ENCODE data around the gene CDC42EP3.
A peak's percentile ranks its signal among the peaks of the same experiment; 100 is the strongest.

Gene CDC42EP3

DNA sequence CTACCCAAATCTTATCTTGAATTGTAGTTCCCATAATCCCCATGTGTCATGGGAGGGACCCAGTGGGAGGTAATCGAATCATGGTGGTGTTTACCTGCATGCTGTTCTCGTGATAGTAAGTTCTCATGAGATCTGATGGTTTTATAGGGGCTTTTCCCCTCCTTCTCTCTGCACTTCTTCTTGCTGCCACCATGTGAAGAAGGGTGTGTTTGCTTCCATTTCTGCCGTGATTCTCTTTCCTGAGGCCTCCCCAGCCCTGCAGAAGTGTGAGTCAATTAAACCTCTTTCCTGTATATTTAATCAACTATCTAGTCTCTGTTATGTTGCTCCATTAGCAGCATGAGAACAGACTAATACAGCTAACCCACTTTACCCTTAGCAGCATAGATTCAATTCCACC, 37.6 kb downstream of the CDC42EP3 start:
- DNase-seq, result no peak

DNA sequence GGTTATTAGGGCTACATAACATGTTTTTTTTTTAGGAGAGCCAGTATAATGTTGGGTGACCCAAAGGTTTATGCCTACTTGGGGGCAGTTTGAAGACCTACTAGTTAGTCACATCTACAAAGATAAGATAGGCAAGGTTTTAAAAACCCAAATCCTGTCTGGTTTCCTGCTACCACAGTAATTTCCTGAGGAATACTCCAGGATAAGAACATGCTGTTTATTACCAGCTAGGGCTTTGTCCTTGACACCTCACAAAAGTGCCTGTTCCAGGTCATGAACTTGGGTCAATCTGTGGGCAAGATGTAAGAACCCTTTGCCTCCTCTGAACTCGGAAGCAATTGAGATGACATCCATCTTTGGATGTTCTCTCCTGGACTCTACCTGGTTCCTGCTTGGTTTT, 38.2 kb downstream of the CDC42EP3 start:
- no peak for DNase-seq

DNA sequence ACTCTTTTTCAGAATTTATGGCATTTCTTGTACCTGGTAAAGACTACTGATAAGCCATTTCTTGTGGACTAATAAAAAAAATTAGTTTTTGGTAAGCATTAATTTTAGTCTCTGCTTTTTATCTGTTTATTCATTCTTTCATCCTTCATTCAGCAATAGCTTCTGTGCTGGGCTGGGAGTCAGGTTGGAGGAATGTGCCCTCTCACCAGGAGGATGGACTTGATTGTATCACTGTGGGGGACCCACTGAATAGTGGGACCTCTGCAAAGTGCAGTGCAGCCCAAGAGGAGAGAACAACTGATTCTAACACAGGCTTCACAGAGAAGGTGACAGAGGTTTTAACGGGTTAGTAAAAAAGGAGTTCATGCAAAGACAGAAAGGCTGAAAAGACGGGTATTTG, 39.1 kb downstream of the CDC42EP3 start:
- DNase-seq, result no peak

DNA sequence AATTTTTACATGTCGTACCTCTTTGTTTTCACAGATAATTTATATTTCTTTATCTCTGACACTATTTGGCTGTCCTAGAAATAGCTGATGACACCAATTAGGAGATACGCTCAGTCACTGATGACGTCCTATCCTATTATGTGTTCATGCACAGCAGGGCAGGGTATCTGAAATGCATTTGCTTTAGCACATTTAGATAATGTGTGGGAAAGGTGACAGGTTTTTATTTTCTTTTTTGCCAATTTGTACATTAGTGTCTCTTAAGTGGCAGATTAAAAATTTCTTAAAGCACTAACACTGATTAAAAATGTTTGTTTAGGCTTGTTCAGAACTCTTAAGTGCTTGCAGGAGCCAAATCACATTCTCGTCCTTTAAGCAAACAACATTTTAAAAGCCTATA, 39.7 kb downstream of the CDC42EP3 start:
- no peak for DNase-seq

DNA sequence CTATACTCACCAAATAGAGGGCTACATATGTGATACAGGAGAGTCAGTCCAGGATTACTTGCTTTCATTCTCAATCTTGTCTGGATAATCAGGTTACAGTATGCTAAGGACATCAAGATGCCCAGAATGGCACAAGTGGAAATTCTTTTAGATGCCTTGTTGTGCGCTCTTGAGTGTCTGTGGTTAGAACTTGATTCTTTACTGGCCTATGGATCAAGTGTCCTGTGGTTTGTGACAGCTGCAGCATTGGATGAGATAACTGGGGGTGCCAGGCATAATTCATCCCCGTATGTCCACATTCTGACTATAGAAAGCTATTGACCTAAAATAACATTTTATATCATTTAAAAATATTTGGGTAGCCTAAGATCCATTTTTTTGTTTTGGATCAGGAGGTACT, 40.1 kb downstream of the CDC42EP3 start:
- no peak for DNase-seq

DNA sequence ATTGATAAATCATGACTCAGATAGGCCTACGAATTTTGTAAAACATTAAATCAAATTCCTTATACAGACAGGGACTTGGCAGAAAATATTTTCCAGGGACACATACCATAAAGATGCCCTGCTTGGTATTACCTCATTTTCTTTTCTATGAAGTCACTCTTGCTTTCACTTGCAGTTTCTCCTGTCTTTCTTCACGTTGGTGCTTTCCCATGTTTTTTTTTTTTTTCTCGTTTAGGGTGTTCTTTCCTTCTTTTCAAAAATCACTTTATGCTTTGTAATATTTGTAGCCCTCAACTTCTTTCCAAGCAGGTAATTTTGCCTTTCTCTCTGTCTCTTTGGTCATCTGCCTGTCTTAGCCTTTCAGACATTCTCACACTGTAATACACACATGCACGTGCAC, 40.7 kb downstream of the CDC42EP3 start:
- no peak for DNase-seq

DNA sequence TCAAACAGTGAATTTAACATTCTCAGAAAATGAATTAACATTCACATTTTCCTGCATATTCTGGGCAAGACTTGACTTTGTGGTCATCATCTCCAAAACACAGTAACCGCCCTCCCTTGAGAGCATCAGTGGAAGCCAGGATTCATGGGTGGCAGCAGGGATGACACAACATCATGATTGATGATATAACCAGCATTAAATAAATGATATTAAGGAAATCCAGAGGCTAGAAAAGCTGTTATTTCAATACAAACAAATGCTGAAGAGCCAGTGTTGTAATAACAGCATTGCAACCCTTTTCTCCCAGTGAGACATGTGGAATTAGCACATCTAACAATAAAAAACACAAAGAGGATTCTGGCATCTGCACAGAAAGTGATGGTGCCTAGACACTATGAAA, 41.1 kb downstream of the CDC42EP3 start:
- no peak for DNase-seq

DNA sequence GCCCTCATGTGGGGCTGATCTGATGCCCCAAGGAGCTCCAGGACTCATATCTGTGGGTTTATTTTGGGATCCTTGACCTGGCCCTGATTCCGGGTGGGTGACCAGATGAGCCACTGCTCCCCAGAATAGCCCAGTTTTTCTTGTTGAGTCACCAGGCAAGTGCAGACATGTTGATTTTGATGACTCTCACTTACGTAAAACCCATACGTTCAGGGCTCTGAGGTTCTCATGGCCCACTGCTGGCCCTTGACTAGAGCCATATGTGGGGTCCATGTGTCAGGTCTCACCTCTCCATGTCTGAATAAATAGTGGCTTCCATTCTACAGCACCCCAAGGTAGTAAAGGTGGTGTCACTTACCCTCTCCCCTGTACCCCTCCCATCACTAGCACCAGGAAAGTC, 41.9 kb downstream of the CDC42EP3 start:
- DNase-seq, result no peak

DNA sequence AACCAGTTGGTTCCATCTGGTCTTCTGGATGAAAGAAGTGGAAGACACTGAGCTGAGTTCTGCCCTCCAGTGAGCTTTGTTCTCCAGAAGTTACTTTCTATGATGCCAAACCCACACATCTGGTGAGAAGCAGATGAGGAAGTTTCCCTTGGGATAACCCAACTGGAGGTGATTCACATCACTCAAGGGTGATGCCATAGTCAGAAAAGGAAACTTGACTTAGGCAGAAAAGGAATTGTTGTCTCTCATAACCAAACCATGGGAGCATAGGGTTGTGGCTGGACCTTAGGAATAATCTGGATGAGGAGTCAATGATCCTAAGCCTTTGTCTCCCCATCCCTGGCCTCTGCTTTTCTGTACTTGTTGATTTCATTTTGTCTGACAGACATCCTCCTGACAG, 43.7 kb downstream of the CDC42EP3 start:
- DNase-seq, result no peak

DNA sequence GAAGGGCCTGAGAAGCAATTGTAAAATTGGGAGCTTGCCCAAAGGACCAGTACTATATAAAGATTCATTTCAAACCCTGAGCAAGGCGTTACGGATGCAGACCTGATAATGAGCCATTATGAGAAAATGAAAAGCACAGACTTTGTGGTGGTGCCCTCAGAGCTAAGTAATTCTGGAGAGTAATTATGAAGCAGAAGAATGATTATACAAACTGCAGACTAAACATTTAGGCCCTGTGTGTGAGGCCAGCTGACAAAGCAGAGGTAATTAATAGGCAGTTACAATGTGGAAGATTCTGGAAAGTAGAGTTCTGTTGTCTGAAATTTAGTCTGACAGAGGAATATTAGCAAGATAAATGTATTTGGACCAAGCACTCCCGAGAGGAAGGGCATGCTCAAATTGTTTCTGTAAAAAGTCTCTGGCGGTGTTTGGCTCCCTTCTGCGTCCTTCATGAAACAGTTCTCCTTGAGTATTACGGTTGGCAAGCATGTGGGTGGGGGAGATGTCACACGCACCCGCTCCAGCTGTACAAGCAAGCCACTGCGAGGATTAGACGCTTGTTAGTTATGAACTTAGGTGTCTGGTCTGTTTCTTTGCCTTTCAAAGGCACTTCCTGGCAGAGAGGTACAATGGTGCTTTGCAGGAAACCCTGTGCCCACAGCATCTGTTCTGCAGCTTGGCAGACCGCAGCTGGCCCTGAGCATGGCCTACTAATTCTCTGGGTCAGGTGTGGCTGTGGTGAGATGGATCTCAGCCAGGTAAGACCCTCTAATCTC, 45.5 kb downstream of the CDC42EP3 start:
- DNase-seq, result no peak

DNA sequence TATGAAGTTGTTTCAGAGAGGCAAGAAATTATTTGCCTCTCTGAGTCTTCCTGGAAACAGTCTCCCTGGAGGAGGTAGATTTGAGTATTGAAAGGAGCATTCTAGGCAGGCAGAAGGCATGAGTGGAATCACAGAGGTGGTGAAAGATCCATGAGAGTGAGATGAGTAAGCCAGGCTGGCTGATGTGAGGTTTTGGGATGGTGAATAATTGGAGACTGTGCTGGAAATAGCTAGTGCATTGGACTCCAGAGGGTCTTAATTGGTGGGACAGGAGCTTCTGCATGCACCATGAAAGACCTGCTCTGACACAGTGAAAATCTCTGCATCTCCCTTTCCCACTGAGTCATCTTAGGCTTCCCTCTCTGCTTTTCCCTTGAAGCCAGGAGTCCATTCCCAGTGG, 46.3 kb downstream of the CDC42EP3 start:
- DNase-seq, result no peak

DNA sequence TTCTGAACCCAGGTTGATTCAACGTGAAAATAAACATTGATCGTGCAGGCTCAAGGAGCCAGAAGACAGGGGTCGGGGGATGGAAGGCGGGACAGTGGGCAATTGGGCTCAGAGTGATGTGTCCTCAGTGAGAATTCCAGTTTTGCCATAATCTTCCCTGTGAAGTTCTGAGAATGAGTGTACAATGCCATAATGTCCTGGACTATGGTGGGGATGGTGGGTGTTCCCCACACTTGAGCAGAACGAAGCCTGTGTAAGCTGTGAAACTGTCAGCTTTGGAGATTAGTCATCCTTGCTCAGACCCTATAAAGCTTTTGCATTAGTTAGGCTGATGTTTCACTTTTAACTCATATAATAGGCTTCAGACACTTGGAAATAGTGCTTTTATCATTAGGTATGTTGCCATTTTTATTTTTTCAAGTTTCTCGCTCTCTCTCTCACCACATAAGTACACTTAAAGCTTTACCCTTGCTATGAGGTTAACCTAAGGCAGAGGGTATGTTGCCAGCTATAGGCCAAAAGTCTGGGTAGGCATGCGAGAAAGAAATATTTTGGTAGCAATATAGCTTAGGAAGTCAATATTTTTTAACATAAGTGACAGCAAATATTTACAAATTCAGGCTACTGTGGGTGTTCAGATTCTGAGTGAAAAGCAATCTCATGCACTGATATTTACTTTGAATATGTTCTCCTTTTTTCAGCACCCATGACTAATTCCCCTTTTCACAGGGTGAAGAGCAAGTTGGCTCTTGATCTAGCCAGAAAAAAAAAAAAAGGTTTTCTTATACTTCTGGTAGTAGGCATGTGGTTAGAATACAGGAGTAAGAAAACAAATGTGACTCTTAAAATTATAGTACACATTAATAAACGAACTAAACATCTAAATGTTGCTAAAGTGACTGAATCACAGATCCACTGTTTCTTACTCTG, 47.2 kb downstream of the CDC42EP3 start:
- no peak for DNase-seq

DNA sequence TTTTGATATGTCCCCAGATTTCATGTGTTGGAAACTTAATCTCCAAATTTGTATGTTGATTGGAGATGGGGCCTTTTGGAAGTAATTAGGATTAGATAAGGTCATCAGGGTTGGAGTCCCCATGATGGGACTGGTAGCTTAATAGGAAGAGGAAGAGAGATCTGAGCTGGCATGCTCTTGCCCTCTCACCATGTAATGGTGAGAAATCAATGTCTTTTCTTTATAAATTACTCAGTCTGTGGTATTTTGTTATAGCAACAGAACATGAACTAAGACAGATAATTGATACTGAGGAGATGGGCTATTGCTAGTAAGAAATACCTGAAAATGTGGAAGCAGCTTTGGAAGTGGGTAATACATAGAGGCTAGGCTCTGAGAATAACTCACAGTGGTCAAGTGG, 48.0 kb downstream of the CDC42EP3 start:
- no peak for DNase-seq

DNA sequence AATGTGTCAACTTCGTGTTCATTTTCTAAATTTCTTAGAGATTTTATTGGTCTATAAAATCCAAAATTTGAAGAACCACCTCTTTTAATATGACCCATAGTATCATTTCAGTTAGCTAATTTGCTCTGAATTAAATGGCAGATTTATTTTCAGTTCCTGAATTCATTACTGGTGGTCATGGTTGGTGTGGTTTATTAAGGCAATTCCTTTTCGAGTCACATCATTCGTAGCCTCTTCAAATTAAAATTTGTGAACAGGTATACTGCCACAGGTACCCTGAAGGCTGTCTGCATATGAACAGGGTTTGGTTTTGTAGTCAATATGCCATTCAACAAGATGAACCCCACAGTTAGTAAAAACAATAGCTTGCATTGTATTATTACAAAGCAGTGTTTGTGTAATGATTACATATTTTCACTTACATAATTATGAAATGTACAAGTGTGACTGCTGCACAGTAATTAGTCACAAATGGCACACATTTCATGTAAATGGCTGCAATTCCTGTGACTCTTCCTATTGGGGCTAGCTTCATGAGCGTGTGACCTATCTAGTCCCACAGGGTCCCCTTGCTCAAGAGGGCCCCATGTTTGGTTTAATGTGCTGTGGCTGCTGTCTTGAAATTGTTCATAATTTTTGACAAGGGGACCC, 48.9 kb downstream of the CDC42EP3 start:
- no peak for DNase-seq

DNA sequence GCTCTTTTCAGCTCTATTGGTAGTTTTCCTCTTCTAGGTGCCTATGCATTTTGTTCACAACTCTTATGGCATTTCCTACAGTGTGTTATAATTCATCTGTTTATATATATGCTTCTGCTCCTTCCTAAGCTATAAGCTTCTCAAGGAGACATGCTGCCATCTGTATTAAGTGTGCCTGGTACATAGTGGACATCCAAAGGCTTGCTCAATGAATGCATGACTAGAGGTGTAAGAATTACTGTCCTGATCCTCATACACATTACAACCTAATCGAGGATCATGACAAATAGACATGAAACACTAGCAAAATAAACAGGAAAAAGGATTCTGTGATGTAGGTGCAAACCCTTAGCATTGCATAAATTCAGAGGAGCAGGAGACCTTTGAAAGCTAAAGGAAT, 50.2 kb downstream of the CDC42EP3 start:
- no peak for DNase-seq

DNA sequence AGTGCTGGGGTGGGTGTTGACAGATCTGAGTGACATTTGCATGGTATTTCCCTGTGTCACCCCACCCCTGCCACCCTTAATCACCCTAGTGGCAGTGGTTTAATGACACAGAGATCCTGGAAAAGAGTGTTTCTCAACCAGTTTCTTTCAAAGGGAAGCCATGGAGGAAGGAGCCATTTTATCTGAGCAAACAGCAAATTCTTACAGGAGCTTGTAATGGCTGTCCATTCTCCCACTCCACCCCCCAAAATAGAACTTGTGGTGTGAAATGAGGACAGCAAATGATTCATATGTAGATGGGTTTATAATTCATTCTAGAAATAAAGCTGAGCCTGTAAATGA, 51.5 kb downstream of the CDC42EP3 start:
- peak in 1 of 2 experiments; percentile 6 for DNase-seq

DNA sequence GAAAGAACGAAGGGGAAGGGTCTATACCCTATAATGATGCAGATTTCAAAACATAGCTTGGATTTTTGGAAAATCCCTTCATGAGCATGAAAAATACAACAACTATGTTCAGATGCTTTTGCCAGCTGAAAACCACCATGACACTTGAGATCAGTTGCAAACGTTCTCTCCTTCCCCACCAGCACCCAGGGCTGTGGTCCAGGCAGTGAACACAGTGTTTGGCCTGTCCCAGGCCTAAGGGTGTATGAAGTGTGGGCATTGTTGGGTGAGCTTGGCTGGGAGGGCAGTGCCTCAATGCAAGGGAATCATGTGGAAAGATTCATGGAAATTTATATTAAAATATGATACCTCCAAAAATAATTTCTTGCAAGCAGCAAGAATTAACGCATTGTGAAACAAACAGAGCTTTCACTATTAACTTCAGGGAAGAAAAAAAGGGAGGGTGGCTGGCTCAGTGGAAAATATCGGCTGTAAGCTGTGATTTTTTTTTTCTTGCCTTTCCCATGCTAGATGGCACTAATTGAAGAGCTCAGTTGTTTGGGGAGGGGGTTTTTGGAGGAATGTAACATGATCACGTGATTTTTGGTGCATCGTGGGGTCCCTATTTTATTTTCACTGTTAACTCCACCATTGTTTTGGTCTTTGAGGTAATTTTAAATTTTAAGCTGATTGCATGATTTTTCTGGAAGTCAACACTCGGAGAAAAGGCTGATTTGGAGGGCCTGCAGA, 52.0 kb downstream of the CDC42EP3 start:
- no peak for DNase-seq

DNA sequence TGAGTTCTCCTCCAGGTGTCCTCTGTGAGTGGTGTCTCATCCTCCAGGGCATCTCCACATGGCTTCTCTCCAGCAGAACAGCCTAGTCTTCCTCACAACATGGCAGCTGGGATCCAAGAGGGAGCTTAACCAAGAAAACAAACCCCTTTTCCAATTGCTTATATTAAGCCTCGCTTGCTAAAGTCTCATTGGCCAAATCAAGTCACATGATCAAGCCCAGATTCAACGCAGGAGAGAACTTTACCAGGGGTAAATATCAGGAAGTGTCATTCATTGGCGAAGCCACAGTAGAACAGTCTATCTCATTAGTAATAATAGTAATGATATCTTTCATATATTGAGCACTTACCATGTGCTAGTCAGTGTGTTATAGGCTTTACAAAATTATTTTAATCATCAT, 53.1 kb downstream of the CDC42EP3 start:
- no peak for DNase-seq

DNA sequence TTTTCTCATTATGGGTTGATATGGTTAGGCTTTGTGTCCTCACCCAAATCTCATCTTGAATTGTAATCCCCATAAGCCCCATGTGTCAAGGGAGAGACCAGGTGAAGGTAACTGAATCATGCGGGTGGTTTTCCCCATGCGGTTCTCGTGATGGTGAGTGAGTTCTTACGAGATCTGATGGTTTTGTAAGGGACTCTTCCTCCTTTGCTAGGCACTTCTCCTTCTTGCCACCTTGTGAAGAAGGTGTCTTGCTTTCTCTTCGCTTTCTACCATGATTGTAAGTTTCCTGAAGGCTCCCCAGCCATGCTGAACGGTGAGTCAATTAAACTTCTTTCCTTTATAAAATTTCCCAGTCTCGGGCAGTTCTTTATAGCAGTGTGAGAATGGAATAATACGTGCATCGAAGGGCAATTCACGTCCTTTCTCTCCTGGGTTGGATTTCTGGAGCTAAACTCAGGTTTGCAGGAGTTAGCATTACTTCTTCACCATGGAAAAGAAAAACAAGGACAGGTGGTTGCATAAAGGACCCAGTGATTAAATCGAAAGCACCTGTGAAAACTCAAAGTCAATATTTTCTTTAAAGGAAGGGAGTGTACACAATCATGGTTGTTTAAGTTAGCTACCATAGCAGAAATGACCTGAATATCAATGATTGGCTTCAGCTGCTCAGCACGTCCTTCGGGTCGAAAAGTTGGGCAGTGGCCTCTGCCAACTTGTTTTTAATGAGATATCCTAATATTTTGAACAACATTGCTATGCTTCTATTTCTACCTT, 54.1 kb downstream of the CDC42EP3 start:
- DNase-seq, result no peak

DNA sequence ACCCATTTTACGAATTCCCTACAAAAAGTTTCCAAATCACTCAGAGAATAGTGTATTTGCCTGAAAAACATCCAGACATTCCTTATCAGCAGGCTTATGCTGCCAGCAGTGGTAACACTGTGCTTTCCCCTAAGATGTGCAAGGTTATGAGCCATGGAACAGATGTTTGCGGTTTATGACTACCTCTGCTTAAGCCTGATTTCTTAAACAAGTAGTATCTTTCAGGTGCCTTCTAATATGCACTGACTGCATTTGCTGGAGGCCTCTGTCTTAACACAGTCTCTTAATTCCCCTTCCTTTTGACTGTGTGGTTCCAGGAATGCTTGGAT, 54.8 kb downstream of the CDC42EP3 start:
- DNase-seq, result no peak

DNA sequence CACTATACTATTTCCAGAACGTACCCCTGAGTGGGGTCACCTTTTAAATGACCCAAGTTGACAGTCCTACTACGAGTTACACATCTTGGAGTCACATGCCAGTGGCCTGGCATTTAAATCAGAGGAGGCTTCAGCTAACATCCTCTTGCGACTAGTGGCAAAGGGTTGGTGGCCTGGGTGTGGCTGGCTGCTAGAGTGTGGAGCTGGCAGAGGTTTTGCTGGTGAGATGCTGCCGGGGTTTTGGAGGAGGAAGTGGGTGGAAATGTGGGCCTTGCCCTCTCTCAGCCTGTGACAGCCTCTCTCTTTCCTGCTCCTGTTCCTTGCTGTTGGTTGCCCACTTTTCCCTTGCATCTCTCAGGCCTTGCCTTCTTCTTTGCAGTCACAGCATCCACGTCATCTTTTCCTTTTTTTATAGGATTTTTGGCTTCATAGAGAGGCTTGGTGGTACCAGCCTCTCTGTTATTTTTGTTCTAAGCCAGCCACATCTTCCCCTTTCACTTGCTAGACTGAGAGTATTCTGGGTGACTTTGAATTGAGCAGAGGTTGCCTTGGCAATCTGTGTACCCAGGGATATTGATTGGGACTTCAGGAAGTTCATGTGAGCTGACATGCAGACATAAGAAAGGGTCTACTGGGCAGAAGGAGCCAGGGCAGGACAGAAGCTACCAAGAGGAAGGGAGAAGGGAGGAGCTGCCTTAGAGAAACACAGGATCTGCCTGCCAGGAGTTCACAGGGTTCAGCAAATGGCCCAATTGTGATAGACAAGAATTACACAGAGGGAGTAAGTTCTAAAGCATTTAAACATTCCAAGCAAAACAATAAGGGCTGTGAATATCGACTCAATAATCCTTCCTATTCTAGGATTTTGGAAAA, 55.4 kb downstream of the CDC42EP3 start:
- DNase-seq, result no peak
